ENCODE data around the gene PLA2G1B.
"Not testable (repeated sequence)": the region's sequence is repeated elsewhere in the genome, so short reads cannot be mapped to it uniquely, and the experiment has no call there.

PLA2G1B gene

DNA sequence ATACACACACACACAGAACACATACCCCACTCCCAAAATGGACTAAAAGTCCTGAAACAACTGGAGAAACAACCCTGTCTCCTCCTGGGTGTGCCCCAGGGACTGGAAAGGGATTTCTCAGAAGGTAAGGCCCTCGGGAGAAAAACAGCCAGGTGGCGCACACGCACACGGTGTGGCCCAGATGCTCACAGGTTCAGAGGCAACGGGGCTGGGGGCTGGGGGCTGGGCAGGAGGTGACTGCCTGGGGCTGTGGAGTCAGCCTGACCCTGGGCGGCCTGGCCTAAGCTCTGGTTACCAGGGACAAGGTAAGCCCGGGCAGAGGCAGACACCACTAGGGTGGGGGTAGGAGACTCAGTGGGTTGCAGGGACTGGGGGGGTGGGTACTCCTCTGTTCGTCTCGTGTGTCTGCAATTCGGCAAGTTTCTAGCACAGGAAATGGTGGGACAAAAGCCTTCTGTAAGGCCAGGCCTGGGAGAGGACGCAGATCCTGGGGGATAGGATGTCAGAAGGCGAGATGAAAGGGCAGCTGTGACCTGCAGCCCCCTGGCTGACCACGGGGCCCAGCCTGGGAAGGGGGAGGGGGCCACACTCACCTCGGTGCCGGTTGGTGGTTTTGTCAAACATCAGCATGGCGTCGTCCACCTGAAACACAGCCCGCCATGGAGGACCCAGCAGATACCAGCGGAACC lies 31.0 kb upstream of the PLA2G1B start:
- no peak for DNase-seq

DNA sequence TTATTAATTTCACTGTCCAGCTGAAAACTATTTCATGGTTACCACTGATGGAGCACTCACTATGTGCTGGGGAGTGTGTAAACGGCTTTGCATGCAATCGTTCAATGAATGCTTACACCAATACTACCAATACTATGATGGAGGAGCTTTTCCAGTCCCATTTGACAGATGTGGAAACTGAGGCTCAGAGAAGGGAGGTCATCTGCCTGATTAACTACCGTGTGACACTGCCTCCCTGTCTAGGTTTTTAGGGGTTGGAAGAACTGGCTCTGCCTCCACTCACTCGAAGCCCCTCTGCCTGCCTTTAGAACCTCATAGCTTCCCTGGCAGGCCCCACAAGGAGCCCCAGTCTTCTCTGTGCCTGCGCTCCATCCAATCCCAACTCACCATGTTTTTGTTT lies 29.5 kb upstream of the PLA2G1B start:
- DNase-seq, result no peak

DNA sequence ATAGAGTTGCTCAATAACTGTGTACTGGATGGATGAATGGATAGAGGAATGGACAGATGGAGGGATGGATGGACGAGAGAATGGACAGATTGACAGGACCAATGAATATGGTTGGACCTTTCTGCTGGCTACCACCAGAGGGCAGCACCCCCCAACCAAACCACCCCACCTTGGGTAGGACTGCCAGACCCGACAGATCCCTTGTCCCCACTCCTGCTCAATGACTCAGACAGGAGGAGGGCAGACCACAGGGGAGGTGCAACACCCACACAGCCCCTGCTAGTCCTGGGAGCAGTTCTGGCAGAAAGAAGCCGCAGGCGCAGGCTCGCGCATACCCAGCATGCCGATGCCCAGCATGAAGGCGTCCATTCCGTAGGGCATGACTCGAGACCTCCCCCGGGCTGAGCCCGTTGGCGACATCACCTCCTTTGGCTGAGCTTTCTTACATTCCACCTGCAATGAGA lies 29.0 kb upstream of the PLA2G1B start:
- peak; percentile 82 for DNase-seq

DNA sequence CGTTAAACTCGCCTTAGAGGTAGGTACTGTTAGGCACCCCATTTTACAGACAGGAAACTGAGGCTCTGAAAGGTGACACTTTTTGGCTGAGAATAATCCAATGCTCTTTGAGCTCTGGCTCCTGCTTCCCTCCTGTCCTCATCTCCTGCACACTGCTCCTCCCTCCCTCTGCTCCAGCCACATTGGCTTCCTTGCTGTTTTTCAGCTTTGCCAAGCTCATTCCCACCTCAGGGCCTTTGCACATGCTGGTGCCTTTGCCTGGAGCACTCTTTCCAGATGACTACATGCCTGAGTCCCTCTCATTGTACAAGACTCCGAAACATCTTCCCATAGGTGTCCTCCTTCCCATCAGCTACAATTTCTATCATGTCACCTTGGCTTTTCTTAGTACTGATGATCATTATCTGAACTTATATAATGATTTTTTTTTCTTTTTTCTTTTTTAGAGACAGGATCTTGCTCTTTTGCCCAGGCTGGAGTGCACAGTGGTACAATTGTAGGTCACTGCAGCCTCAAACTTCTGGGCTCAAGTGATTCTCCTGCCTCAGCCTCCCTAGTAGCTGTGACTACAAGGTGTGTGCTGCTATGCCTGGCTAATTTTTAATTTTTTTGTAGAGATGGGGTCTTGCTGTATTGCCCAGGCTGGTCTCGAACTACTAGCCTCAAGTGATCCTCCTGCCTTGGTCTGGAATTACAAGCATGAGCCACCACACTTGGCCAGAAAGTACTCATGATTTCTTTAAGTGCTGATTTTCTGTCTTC lies 26.2 kb upstream of the PLA2G1B start:
- no peak for DNase-seq

DNA sequence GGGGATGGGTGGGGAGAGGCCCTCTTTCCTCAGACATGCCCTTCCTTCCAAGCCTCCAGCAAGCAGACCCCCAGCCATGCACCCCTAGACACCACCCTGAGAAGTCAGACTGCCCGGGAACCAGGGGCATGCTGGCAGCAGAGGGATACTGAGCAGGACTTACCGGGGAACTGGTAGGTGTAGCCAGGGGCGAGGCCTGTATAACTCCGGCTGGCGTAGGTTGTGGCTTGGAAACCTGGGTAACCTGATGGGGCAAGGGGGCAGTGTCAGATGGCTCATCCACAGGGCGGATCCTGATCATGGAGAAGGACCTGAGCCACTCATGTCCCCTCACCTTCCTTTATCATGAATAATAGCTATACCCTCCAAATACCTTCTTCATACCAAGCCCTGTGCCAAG lies 25.6 kb upstream of the PLA2G1B start:
- DNase-seq, result no peak

- DNase-seq, result no peak
Measured at GRCh38 chr12:120352117-120352516, 24.5 kb upstream of the PLA2G1B start.

DNA sequence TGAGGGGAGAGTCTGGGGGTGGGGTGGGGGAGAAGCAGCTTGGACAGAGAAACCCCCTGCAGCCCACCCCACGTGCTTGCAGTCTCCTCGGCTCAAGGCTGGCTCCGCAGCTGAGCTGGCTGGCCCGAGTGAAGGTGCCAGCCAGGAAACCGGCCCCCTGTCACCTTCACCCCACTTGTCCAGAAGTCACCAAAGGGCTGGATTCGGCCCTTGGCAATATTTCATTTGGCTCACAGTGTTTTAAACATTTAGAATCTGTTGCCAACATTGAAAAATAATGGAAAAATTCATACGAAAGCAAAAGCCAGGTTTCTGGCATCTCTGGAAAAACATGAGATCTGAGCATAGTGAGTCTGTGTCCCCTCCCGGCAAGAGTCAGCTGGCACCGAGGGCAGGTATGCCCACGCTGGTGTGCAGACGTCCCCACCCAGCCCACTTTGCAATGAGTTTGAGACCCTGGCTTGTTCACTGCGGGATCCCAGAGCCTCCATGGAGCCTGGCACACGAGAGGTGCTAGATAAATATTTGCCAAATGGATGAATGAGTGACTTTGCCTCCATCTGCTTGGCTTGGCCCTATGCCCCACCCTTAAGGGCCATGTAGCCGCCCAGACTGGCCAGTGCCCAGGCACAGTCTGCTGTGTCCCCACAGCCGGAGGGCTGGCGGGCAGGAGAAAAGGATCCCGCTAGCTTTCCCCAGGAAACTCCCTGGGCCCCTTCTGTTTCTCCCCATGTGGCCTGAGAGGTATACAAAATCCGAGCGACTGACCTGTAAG lies 23.2 kb upstream of the PLA2G1B start:
- peak; percentile 54 for DNase-seq

- DNase-seq, result no peak
Measured at GRCh38 chr12:120347766-120348165, 20.2 kb upstream of the PLA2G1B start.

DNA sequence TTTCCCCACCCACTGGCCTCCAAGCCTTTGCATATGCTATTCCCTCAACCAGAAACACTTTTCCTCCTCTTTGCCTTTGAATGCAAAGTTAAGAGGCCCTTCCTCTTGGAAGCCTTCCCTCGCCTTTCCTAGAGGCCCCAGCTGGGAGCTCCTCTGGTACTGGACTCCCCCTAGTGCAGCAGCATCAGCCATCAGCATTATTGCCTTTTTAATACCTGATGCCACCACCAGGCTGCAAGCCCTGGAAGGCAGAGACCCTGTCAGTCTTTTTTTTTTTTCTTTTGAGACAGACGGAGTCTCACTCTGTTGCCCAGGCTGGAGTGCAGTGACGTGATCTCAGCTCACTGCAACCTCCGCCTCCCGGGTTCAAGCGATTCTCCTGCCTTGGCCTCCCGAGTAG lies 19.1 kb upstream of the PLA2G1B start:
- DNase-seq, result no peak

GRCh38 chr12:120346031-120346430 lies 18.5 kb upstream of the PLA2G1B start:
- DNase-seq, result no peak

GRCh38 chr12:120343692-120344091 lies 16.1 kb upstream of the PLA2G1B start:
- no peak for DNase-seq

- no peak for DNase-seq
Measured at GRCh38 chr12:120343039-120343537, 15.5 kb upstream of the PLA2G1B start.

DNA sequence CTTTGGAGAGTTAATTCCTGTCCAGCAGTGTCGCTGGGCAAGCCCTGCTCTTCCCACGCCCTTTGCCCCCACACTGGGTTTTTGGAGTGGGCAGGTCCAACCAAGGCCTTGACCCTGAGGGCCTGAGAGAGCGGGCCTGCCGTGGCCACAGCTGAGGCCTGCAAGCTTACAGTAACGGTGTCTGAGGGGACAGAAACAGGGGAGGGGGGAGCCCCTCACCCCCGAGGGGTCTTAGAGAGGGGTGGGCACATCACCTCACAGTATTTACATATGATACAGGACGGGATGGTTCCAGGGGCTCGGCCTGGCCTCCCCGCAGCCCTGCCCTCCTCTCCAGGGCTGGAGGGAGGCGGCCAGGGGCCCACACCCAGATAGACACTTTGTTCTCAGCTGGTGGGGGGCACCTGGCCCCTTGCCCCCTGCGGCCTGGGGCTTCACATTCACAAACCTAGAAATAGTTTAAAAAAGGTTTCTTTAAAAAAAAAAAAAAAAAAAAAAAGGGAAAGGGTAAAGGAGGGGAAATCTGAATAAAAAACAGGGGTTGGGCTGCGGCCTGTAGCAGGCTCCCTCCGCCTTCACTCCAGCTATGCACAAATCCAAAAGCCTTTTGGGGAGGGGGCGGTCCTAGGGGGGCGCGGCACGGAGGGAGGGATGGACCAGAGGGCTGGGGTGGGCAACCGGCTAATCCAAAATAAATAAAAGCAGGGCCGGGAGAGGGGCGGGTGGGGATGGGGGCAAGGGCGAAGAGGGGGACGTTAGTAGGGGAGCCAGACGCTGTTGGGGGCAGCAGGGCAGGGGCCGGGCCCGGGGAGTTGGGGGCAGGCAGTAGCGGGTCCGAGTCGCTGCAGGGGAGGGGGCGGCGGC lies 14.8 kb upstream of the PLA2G1B start:
- DNase-seq, result no peak

DNA sequence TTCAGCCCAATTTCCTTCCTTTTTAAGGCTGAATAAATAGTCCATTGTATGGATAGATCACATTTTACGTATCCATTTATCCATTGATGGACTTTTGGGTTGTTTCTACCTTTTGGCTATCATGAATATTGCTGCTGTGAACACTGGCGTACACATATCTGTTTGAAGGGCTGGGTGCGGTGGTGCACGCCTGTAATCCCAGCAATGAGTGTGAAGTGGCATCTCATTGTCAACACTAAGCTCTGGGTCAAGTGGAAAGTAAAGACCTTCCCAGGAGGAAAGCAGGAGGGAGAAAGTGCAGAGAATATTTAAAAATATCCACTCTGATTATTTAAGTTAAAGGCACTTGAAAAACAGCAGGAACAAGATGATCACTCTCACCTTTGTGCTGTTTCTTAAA lies 11.7 kb upstream of the PLA2G1B start:
- no peak for DNase-seq

DNA sequence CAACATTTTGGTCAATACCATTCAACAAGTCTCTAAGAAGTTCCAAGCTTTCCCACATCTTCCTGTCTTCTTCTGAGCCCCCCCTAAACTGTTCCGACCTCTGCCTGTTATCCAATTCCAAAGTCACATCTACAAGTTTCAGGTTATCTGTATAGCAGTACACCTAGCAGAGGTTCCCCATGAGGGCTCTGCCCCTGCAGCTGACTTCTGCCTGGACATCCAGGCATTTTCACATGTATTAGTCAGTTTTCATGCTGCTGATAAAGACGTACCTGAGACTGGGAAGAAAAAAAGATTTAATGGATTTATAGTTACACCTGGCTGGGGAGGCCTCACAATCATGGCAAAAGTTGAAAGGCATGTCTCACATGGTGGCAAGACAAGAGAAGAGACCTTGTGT lies 10.2 kb upstream of the PLA2G1B start:
- no peak for DNase-seq

DNA sequence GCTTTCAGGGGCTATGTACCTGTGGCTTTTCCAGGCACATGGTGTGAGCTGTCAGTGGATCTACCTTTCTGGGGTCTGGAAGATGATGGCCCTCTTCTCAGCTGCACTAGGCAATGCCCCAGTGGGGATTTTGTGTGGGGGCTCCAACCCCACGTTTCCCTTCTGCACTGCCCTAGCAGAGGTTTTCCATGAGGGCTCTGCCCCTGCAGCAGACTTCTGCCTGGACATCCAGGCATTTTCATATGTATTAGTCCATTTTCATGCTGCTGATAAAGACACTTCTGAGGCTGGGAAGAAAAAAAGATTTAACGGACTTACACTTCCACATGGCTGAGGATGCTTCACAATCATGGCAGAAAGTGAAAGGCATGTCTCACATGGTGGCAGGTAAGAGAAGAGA lies 8.8 kb upstream of the PLA2G1B start:
- DNase-seq, result not testable (repeated sequence)

- not testable (repeated sequence) for DNase-seq
Measured at GRCh38 chr12:120335447-120335846, 7.9 kb upstream of the PLA2G1B start.

- no peak for DNase-seq
Measured at GRCh38 chr12:120332523-120332922, 4.9 kb upstream of the PLA2G1B start.

DNA sequence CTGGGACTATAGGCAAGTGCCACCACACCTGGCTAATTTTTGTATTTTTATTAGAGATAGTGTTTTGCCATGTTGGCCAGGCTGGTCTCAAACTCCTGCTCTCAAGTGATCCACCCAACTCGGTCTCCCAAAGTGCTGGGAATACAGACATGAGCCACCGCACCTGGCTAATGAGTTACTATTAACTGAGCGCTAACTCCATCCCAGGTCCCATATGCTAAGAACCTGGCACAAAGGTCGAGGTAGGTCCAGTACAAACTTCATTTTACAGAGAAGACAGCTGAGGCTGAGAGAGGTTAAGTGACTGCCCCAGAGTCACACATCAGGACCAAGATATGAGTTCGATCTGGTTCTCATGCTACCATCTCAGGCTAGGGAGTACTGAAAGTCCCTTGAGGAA lies 4.5 kb upstream of the PLA2G1B start:
- no peak for DNase-seq

DNA sequence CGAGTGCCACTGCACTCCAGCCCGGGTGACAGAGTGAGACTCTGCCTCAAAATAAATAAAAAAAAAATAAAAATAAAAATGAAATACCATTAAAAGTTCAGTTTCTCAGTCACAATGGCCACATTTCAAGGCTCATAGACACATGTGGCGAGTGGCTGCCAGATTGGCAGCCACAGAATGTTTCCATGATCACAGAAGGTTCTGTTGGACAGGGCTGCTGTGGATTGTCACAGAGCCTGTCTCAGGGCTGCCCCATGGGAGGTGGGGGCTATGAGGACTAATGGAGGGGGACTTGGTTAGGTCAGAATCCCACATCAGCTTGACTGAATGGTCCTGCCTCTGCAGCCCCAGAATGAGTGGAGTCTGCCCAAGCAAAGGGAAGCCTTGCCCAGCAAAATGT lies 3.8 kb upstream of the PLA2G1B start:
- no peak for DNase-seq

GRCh38 chr12:120328228-120328627 lies 649 bp upstream of the PLA2G1B start:
- no peak for DNase-seq

DNA sequence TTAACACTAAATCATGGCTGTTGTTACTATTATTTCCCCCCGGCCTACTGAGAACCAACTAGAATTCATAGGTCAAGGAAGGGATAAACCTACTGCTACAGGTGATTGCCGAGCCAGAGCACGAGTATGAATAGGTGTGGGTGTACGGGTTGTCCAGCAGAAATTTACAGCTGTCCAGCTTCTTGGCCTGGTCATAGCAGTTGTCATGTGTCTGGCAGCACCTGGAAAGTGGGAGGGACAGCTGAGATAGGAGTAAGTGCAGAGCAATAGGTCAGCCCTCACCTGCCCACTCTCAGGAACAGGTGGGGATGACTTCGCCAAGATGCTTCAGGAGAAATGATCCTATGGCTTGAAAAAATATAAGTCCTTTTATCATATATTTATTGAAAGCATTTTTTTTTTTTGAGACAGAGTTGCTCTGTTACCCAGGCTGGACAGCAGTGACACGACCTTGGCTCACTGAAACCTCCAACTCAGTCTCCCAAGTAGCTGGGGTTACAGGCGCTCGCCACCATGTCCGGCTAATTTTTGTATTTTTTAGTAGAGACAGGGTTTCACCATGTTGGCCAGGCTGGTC lies 2.6 kb downstream of the PLA2G1B start:
- no peak for DNase-seq

All from right hindlimb (tissue), 1 donor.